DMS153 treated with DMSO at 0.1 percent for 48 hours (cell line): ENCODE data around the gene MRI1.
"Not testable (repeated sequence)": the region's sequence is repeated elsewhere in the genome, so short reads cannot be mapped to it uniquely, and the experiment has no call there.

Experiments used
- DNase-seq: peaks from one replicate; lab custom pipeline; 2025; ENCODE audit not compliant: unreplicated experiment; lab: John Stamatoyannopoulos, UW

MRI1 gene

GRCh38 chr19:13793317-13793716, 29.0 kb downstream of the MRI1 start:
- not testable (repeated sequence) for DNase-seq

GRCh38 chr19:13794398-13794756, 30.1 kb downstream of the MRI1 start:
- no peak for DNase-seq

- peak; percentile 95 for DNase-seq
Measured at GRCh38 chr19:13794757-13795589, 30.7 kb downstream of the MRI1 start, which contains the start of gene ZSWIM4. ZSWIM4 (plus strand) TSS chr19:13795443; CDS start chr19:13795649, 206 bp downstream.

- no peak for DNase-seq
Measured at GRCh38 chr19:13795595-13796300, 31.4 kb downstream of the MRI1 start.

GRCh38 chr19:13796301-13797057, 32.2 kb downstream of the MRI1 start:
- no peak for DNase-seq

GRCh38 chr19:13797058-13797440, 32.7 kb downstream of the MRI1 start:
- no peak for DNase-seq

- no peak for DNase-seq
Measured at GRCh38 chr19:13797870-13798269, 33.5 kb downstream of the MRI1 start.

- DNase-seq = no peak
Measured at GRCh38 chr19:13799669-13800068, 35.3 kb downstream of the MRI1 start.

- no peak for DNase-seq
Measured at GRCh38 chr19:13803038-13803437, 38.7 kb downstream of the MRI1 start.

- DNase-seq = no peak
Measured at GRCh38 chr19:13804830-13805683, 40.7 kb downstream of the MRI1 start.

GRCh38 chr19:13806728-13807127, 42.4 kb downstream of the MRI1 start:
- DNase-seq = no peak

GRCh38 chr19:13807421-13808021, 43.2 kb downstream of the MRI1 start:
- DNase-seq = no peak

- DNase-seq = no peak
Measured at GRCh38 chr19:13808856-13809255, 44.5 kb downstream of the MRI1 start.

- DNase-seq = no peak
Measured at GRCh38 chr19:13812544-13812943, 48.2 kb downstream of the MRI1 start.

- no peak for DNase-seq
Measured at GRCh38 chr19:13813147-13813546, 48.8 kb downstream of the MRI1 start.

GRCh38 chr19:13814550-13814949, 50.2 kb downstream of the MRI1 start:
- no peak for DNase-seq

GRCh38 chr19:13817018-13817614, 52.8 kb downstream of the MRI1 start:
- DNase-seq = peak; percentile 83

- DNase-seq = peak; percentile 85
Measured at GRCh38 chr19:13817615-13818371, 53.5 kb downstream of the MRI1 start.

- no peak for DNase-seq
Measured at GRCh38 chr19:13819238-13819637, 54.9 kb downstream of the MRI1 start.
